SK-N-SH (cell line): ENCODE measurements around the gene EVL. TPM values are rescaled to one million over a fixed set of nuclear protein-coding genes. Genes with fewer than 3 reads are reported as not detected.
A peak's percentile ranks its signal among the peaks of the same experiment; 100 is the strongest.
"Not testable (repeated sequence)": the region's sequence is repeated elsewhere in the genome, so short reads cannot be mapped to it uniquely, and the experiment has no call there.

Experiments used
- CTCF ChIA-PET: fragments of 300-600, 350-600 bp; formaldehyde crosslinking; extraction: SDS; loops from one replicate; lab custom pipeline; 2021; lab: Yijun Ruan, JAX
- POLR2A ChIA-PET: fragments of 350-600 bp; sonication (Branson Sonifier 250); formaldehyde crosslinking; extraction: SDS; loops from one replicate; lab custom pipeline; 2020; ENCODE audit warnings: antibody characterized with exemption, inconsistent platforms; lab: Yijun Ruan, JAX
- DNase-seq: peaks from one replicate; pipeline ENCODE4 v3.0.0; 2012
- H2AFZ ChIP-seq: fragments of 200-600 bp; sonication (generic); 2 replicates; pipeline ENCODE4 v1.8.1; 2016; ENCODE audit warnings: antibody characterized with exemption, mild to moderate bottlenecking, low read depth
- H3F3A ChIP-seq: fragments of 200-600 bp; sonication (generic); replicated peaks from 2 replicates; pipeline ENCODE3; 2016; ENCODE audit warnings: antibody characterized with exemption, mild to moderate bottlenecking; ENCODE audit not compliant: insufficient read depth
- H3K27ac ChIP-seq, 2 experiments: fragments of 200-500 bp in 1 of 2; fragments of 200-600 bp in 1 of 2; sonication (Bioruptor generic) in 1 of 2; sonication (generic), shearing (Covaris generic) in 1 of 2; 2 replicates each; pipeline versions ENCODE4 v1.5.1 to v1.6.1; 2014 to 2016; ENCODE audit warnings: low read depth in 2 of 2, inconsistent platforms in 1 of 2, low read length in 1 of 2, mild to moderate bottlenecking in 1 of 2, mixed read lengths in 1 of 2
- H3K27me3 ChIP-seq: fragments of 200-600 bp; sonication (generic), shearing (Covaris generic); 2 replicates; pipeline ENCODE4 v1.6.1; 2016; ENCODE audit warnings: mixed run types; ENCODE audit not compliant: insufficient read depth
- H3K36me3 ChIP-seq, 2 experiments: fragments of 200-500 bp in 1 of 2; fragments of 200-600 bp in 1 of 2; sonication (Bioruptor generic) in 1 of 2; sonication (generic) in 1 of 2; replicated peaks in 1 of 2; 2 replicates each; pipeline versions ENCODE3 to v1.5.1; 2014 to 2016; ENCODE audit warnings: low read length in 1 of 2, mild to moderate bottlenecking in 1 of 2; ENCODE audit not compliant: insufficient read depth in 2 of 2, control insufficient read depth in 1 of 2
- H3K4me1 ChIP-seq, 2 experiments: fragments of 200-500 bp in 1 of 2; fragments of 200-600 bp in 1 of 2; sonication (Bioruptor generic) in 1 of 2; sonication (generic), shearing (Covaris generic) in 1 of 2; 2 replicates each; pipeline versions ENCODE4 v1.5.1 to v1.6.1; 2014 to 2016; ENCODE audit warnings: low read depth in 1 of 2, low read length in 1 of 2, mixed run types in 1 of 2; ENCODE audit not compliant: insufficient read depth in 2 of 2, control insufficient read depth in 1 of 2
- H3K4me2 ChIP-seq: fragments of 200-600 bp; sonication (generic), shearing (Covaris generic); 2 replicates; pipeline ENCODE4 v1.6.1; 2017; ENCODE audit warnings: mixed run types
- H3K4me3 ChIP-seq, 2 experiments: fragments of 200-500 bp in 1 of 2; fragments of 200-600 bp in 1 of 2; sonication (Bioruptor generic) in 1 of 2; sonication (generic), shearing (Covaris generic) in 1 of 2; 2 replicates each; pipeline versions ENCODE4 v1.5.1 to v1.8.1; 2014 to 2016; ENCODE audit warnings: low read depth in 2 of 2, inconsistent platforms in 1 of 2, low read length in 1 of 2, mild to moderate bottlenecking in 1 of 2, mixed read lengths in 1 of 2, moderate library complexity in 1 of 2
- H3K79me2 ChIP-seq: fragments of 200-600 bp; sonication (generic); 2 replicates; pipeline ENCODE4 v1.8.1; 2017; ENCODE audit warnings: mild to moderate bottlenecking; ENCODE audit not compliant: insufficient read depth
- H3K9ac ChIP-seq: fragments of 200-600 bp; sonication (generic); 2 replicates; pipeline ENCODE4 v1.6.1; 2017; ENCODE audit warnings: mixed run types
- H3K9me2 ChIP-seq: fragments of 200-600 bp; sonication (generic); 2 replicates; pipeline ENCODE4 v1.6.1; 2017; ENCODE audit warnings: mixed run types
- H3K9me3 ChIP-seq: fragments of 200-600 bp; sonication (generic); 2 replicates; pipeline ENCODE4 v1.6.1; 2017; ENCODE audit warnings: mixed run types, mild to moderate bottlenecking, moderate library complexity
- H4K20me1 ChIP-seq: fragments of 200-600 bp; sonication (generic); 2 replicates; pipeline ENCODE4 v1.6.1; 2017; ENCODE audit warnings: mild to moderate bottlenecking, mixed run types; ENCODE audit not compliant: insufficient read depth
- EZH2phosphoT487 ChIP-seq: fragments of 200-600 bp; sonication (generic); IDR thresholded peaks from 2 replicates; pipeline ENCODE4 v1.6.1; 2017; ENCODE audit warnings: low read depth, mixed run types, mild to moderate bottlenecking, antibody characterized with exemption, moderate library complexity, borderline replicate concordance
- FOSL2 ChIP-seq: IDR thresholded peaks from 2 replicates; pipeline ENCODE4 v1.4.0; 2012; ENCODE audit warnings: low read depth, mild to moderate bottlenecking, moderate library complexity, borderline replicate concordance
- MXI1 ChIP-seq: IDR thresholded peaks from 2 replicates; pipeline ENCODE4 v1.6.1; 2012; ENCODE audit warnings: mild to moderate bottlenecking, low read depth, low read length, improper control_type of control experiment
- RFX5 ChIP-seq: IDR thresholded peaks from 2 replicates; pipeline ENCODE4 v1.6.1; 2012; ENCODE audit warnings: mild to moderate bottlenecking, improper control_type of control experiment, low read length
- WGBS: methylation state at CpG from one replicate; pipeline ENCODE4 v1.1.6; 2017; ENCODE audit warnings: low lambda C conversion rate; 5-methylcytosine and 5-hydroxymethylcytosine counted together
- polyA plus RNA-seq, 3 experiments: library from polyadenylated mRNA; depleted of rRNA; stranded (reverse); fragments of >200 nt; gene quantifications; 2 replicates each; pipeline ENCODE4 v1.2.3, GENCODE V29; 2012

EVL gene
- polyA plus RNA-seq, 1 of the 3 experiments (the other 2 are of a cell fraction): 36.5 TPM

DNA sequence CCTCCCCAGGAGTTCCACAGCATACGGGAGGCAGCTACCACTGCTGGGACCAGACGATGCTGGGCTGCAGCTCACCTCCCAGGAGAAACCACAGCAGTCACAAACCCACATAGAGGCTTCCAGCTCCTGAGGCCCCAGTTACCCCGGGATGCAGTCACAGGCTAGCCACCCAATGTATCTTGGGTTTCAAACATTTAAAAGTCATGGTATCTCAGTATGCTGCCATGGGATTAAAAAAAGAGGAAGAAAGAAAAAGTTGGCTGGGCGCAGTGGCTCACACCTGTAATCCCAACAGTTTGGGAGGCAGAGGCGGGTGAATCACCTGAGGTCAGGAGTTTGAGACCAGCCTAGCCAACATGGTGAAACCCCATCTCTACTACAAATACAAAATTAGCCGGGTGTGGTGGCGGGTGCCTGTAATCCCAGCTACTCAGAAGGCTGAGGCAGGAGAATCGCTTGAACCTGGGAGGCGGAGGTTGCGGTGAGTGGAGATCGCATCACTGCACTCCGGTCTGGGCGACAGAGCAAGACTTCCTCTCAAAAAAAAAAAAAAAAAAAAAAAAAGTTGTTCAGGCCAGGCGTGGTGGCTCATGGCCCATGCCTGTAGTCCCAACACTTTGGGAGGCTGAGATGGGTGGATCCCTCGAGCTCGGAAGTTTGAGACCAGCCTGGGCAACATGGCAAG lies 92.5 kb downstream of the EVL start:
- DNase-seq, H3K79me2 ChIP-seq, H3F3A ChIP-seq, H3K9me2 ChIP-seq, H4K20me1 ChIP-seq, H3K36me3 ChIP-seq, H3K9me3 ChIP-seq, H3K9ac ChIP-seq, H2AFZ ChIP-seq, H3K4me2 ChIP-seq, POLR2A ChIA-PET, H3K4me3 ChIP-seq, H3K27ac ChIP-seq: not testable (repeated sequence)
- Histone ChIP-seq H3K4me1 (peaks cover 0 to 25% of the 10 kb centered on the region in 2 experiments; a peak in 2 of 4 replicates), H3K27me3 (peaks cover 12% of the 10 kb centered on the region)
- CTCF ChIA-PET: interaction anchor here (0.6 to 4.9 kb wide), 7 partner anchors 8 to 175 kb away, joined by 3 to 36 read pairs (median 17); no protein-coding TSS in a partner anchor
- WGBS: 90% methylated on average over 15 of the region's 16 CpGs

DNA sequence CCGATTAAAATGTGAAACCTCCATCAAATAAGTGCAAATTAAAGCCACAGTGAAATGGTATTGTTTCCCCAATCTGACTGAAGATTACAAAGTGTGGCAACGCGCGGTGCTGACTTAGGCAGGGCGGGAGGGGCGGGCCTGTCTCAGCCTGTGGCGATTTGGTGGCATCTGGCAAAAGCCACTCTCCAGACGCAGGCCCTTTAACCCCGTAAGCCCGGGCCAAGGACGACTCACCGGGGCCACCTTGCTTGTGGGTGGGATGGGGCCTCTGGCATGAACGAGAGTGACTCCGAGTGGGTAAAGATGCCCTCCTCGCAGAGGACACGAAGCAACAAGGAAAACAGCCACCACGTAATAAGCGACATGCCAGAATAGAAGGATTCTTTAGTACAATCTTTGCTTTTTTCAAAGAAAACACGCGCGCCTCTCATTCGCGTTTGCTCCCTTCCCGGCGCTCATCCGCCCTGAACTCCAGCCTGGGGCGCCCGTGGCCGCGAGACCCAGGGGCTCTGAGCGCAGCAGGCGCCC lies 93.4 kb downstream of the EVL start:
- POLR2A ChIA-PET: no interaction called here
- H3K79me2 ChIP-seq: no peaks in the 10 kb centered on the region
- H3K27me3 ChIP-seq: peaks cover 12% of the 10 kb centered on the region
- CTCF ChIA-PET: interaction anchor here (1.4 to 4.1 kb wide), 3 partner anchors 16 to 177 kb away, joined by 4 to 21 read pairs (median 8); no protein-coding TSS in a partner anchor
- 35% methylated on average over 32 of the region's 32 CpGs for WGBS
- no peak overlapping the region for H3K9ac ChIP-seq
- TF ChIP-seq MXI1 (0 out of 2 replicates have a peak, but pooled peaks have one; percentile 16), EZH2phosphoT487 (no peak), FOSL2 (no peak)
- TF ChIP-seq, all 33 proteins: peak for 1
- Histone ChIP-seq H3K27ac (no peak overlapping the region), H3K36me3 (no peaks in the 10 kb centered on the region), H3K4me2 (peak overlapping the region; percentile 65), H3K4me1 (peaks cover 0 to 25% of the 10 kb centered on the region in 2 experiments; a peak in 2 of 4 replicates), H4K20me1 (no peaks in the 10 kb centered on the region), H3F3A (no peaks in the 10 kb centered on the region), H3K9me2 (no peaks in the 10 kb centered on the region), H3K4me3 (peak overlapping the region in 1 of 2 experiments; percentile 38; a peak in 3 of 4 replicates), H2AFZ (no peak overlapping the region), H3K9me3 (no peaks in the 10 kb centered on the region)
- peak; percentile 72 for DNase-seq

DNA sequence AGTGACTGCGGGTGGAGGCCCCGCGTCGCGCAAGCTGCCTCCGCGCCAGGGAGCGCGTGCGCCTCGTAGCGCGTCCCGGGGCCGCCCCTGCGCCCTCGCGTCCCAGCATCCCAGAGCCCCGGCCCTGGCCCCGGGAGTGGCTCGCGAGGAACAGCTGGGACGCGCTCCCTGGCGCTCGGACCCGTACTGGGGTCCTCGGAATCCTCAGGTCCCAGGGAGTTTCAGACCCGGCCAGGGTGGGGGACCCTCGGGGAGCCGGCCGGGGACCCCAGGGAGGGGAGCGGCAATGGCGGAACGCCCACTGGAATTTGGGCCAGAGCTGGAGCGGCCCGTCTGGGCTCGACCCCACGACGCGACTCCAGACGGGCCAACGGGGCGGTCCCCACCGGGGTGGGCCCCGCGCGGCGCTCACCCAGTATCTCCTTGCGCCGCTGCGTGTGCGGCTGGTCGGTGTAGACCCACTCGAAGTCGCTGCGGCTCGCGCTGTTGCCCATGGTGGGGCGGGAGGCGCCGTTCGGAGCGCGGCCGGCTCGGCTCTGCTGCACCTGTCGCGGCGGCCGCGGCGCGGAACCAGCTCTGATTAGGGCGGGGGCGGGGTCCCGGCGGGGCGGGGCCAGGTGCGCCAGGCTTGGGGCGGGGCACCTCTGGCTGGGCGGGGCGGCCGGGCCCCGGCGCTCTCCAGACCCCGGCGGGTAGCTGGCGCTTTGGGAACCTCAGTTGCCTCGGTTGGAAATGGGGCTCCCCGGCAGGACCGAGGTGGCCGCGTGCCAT lies 94.1 kb downstream of the EVL start, which contains the start of gene DEGS2:
DEGS2 (minus strand) TSS at position 552 of the 771 bp plus-strand sequence; CDS start at position 494, 58 bp downstream.
- 3% methylated on average over 8 of the region's 94 CpGs for WGBS
- Histone ChIP-seq H3K79me2 (no peaks in the 10 kb centered on the region), H4K20me1 (no peaks in the 10 kb centered on the region), H3K27me3 (peaks cover 12% of the 10 kb centered on the region), H3F3A (no peaks in the 10 kb centered on the region), H3K36me3 (no peaks in the 10 kb centered on the region), H3K27ac (no peak within 1 kb of the TSS), H3K4me2 (peak within 1 kb of the TSS; percentile 65), H3K9me2 (no peaks in the 10 kb centered on the region), H3K9me3 (no peaks in the 10 kb centered on the region), H2AFZ (no peak within 1 kb of the TSS), H3K4me3 (peak within 1 kb of the TSS in 1 of 2 experiments; percentile 38; a peak in 3 of 4 replicates), H3K4me1 (peaks cover 0 to 25% of the 10 kb centered on the region in 2 experiments; a peak in 2 of 4 replicates), H3K9ac (no peak within 1 kb of the TSS)
- TF ChIP-seq MXI1 (0 out of 2 replicates have a peak, but pooled peaks have one; percentile 7), RFX5 (no peak)
- POLR2A ChIA-PET: no interaction called here
- DNase-seq: peak; percentile 83
- CTCF ChIA-PET: interaction anchor here (0.7 to 4.1 kb wide), 6 partner anchors 17 to 744 kb away, joined by 3 to 21 read pairs (median 6); no protein-coding TSS in a partner anchor
